ENCODE measurements around the gene ULK1. TPM values are rescaled to one million over a fixed set of nuclear protein-coding genes. Genes with fewer than 3 reads are reported as not detected.

Gene ULK1
- total RNA-seq, 1 experiment from 2014 or later = 34.2 TPM

DNA sequence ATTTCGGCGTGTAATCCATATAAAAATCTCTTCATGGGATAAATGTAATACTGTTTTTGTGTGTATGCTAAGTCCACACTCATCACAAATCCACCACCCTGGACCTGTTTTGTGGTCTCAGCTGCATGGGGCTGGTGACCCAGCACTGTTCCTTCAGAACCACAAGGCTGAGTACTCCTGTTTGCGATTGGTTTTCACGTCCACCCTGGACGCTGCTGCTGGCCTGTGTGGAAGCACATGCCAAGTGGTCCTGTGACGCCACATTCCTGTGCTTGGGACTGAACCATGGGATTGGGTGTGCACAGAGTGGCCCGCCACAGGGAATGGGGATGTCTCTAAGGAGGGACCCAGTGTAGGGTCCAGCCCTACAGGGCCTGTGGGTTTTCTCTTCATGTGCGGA lies 39.0 kb downstream of the ULK1 start:
- CTCF ChIA-PET = no interaction called here
- BruUV-seq (replicated peaks) = no TSS peak
- no peak for ATAC-seq

More for the DNA sequence above, 39.0 kb downstream of the ULK1 start:
- H3K4me2 ChIP-seq (ENCODE audit: low read length) = no peak overlapping the region
- no peaks in the 10 kb centered on the region for H3K9me2 ChIP-seq (ENCODE audit: insufficient read depth)
- H3K79me2 ChIP-seq (ENCODE audit: insufficient read depth, low read length) = peaks cover 46% of the 10 kb centered on the region
- no peak for DNase-seq (ENCODE audit: low read depth, low spot score)
- no peaks in the 10 kb centered on the region for H4K20me1 ChIP-seq (ENCODE audit: insufficient read depth)
- peaks cover 5 to 15% of the 10 kb centered on the region in 2 experiments for H3K4me1 ChIP-seq (ENCODE audit: control insufficient read depth in 1 of 2, insufficient read depth in 2 of 2, low read length in 2 of 2)
- no peaks in the 10 kb centered on the region for H3K27me3 ChIP-seq (ENCODE audit: insufficient read depth, low read length)
- H3K9ac ChIP-seq (ENCODE audit: low read length) = no peak overlapping the region
- ChIA-PET RAD21 (ENCODE audit: low non-redundant PET in 1 of 2, low total read pairs in 2 of 2, uncharacterized antibody in 2 of 2, unreplicated experiment in 2 of 2) (no interaction called here), POLR2A (no interaction called here)
- H3K4me3 ChIP-seq (replicated peaks in 1 of 2; ENCODE audit: low read depth in 1 of 2, low read length in 2 of 2) = no peak overlapping the region
- H3K36me3 ChIP-seq (ENCODE audit: control insufficient read depth in 1 of 2, insufficient read depth in 2 of 2, low read length in 2 of 2) = peaks cover 31 to 40% of the 10 kb centered on the region in 2 experiments; a peak in 3 of 4 replicates
- TF ChIP-seq FOSL1 (IDR thresholded peaks at IDR 0.05; ENCODE audit: low read depth) = no peak
- no peak for TF ChIP-seq EZH2phosphoT487 (IDR thresholded peaks at IDR 0.05; ENCODE audit: borderline replicate concordance)
- TF ChIP-seq ELF1 (IDR thresholded peaks at IDR 0.05; ENCODE audit: borderline replicate concordance, low read depth) = no peak
- TF ChIP-seq YY1 (IDR thresholded peaks at IDR 0.05; ENCODE audit: extremely low read depth, insufficient replicate concordance, low read depth, low read length) = no peak
- TF ChIP-seq CBX3 (IDR thresholded peaks at IDR 0.05; ENCODE audit: low read depth) = no peak
- TF ChIP-seq CEBPB (IDR thresholded peaks at IDR 0.05; ENCODE audit: low read depth) = no peak
- TF ChIP-seq, protein P1, sequence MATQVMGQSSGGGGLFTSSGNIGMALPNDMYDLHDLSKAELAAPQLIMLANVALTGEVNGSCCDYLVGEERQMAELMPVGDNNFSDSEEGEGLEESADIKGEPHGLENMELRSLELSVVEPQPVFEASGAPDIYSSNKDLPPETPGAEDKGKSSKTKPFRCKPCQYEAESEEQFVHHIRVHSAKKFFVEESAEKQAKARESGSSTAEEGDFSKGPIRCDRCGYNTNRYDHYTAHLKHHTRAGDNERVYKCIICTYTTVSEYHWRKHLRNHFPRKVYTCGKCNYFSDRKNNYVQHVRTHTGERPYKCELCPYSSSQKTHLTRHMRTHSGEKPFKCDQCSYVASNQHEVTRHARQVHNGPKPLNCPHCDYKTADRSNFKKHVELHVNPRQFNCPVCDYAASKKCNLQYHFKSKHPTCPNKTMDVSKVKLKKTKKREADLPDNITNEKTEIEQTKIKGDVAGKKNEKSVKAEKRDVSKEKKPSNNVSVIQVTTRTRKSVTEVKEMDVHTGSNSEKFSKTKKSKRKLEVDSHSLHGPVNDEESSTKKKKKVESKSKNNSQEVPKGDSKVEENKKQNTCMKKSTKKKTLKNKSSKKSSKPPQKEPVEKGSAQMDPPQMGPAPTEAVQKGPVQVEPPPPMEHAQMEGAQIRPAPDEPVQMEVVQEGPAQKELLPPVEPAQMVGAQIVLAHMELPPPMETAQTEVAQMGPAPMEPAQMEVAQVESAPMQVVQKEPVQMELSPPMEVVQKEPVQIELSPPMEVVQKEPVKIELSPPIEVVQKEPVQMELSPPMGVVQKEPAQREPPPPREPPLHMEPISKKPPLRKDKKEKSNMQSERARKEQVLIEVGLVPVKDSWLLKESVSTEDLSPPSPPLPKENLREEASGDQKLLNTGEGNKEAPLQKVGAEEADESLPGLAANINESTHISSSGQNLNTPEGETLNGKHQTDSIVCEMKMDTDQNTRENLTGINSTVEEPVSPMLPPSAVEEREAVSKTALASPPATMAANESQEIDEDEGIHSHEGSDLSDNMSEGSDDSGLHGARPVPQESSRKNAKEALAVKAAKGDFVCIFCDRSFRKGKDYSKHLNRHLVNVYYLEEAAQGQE (IDR thresholded peaks at IDR 0.05; ENCODE audit: low read depth) = no peak
- H3K9me3 ChIP-seq (ENCODE audit: control insufficient read depth in 1 of 2, insufficient read depth in 1 of 2, low read depth in 1 of 2, low read length in 2 of 2) = no peaks in the 10 kb centered on the region
- no peak overlapping the region for H2AFZ ChIP-seq (ENCODE audit: low read depth, low read length, poor library complexity, severe bottlenecking)
- intact Hi-C loops (cut with micrococcal nuclease) = no loop called here
- no peak overlapping the region for H3K27ac ChIP-seq (ENCODE audit: low read depth, low read length)

All from HCT116 (cell line).